Osteocyte (in vitro differentiated cells): Measurements from ENCODE around the gene SF3B3. TPM values are rescaled to one million over a fixed set of nuclear protein-coding genes. Genes with fewer than 3 reads are reported as not detected.

Experiments used
- DNase-seq: peaks from one replicate; pipeline ENCODE4 v3.0.0; 2021; ENCODE audit warnings: mixed read lengths; ENCODE audit not compliant: unreplicated experiment; ENCODE audit errors: extremely low spot score
- H3K27ac Mint-ChIP-seq: one replicate; pipeline ENCODE4 v1.8.0; 2021; ENCODE audit warnings: mild to moderate bottlenecking, mixed read lengths; ENCODE audit not compliant: unreplicated experiment
- H3K27me3 Mint-ChIP-seq: one replicate; pipeline ENCODE4 v1.8.0; 2021; ENCODE audit warnings: mixed read lengths; ENCODE audit not compliant: unreplicated experiment
- H3K36me3 Mint-ChIP-seq: one replicate; pipeline ENCODE4 v1.8.0; 2021; ENCODE audit warnings: mixed read lengths; ENCODE audit not compliant: unreplicated experiment
- H3K4me1 Mint-ChIP-seq: one replicate; pipeline ENCODE4 v1.8.0; 2021; ENCODE audit warnings: mixed read lengths; ENCODE audit not compliant: unreplicated experiment
- H3K4me3 Mint-ChIP-seq: one replicate; pipeline ENCODE4 v1.8.0; 2021; ENCODE audit warnings: mild to moderate bottlenecking, moderate library complexity, mixed read lengths; ENCODE audit not compliant: unreplicated experiment
- H3K9me3 Mint-ChIP-seq: one replicate; pipeline ENCODE4 v1.8.0; 2021; ENCODE audit warnings: mixed read lengths; ENCODE audit not compliant: unreplicated experiment
- total RNA-seq: library from RNA; stranded (reverse); gene quantifications from 2 replicates; pipeline ENCODE4 v1.2.1, GENCODE V29; 2021
- TF ChIP-seq, protein P1 (sequence below): fragments of 200-600 bp; sonication (generic); IDR thresholded peaks from 2 replicates; pipeline ENCODE4 v1.5.0; 2021; ENCODE audit warnings: antibody characterized with exemption, mild to moderate bottlenecking, moderate library complexity

SF3B3 gene
- total RNA-seq, 1 donor from 2014 or later = 307 TPM

DNA sequence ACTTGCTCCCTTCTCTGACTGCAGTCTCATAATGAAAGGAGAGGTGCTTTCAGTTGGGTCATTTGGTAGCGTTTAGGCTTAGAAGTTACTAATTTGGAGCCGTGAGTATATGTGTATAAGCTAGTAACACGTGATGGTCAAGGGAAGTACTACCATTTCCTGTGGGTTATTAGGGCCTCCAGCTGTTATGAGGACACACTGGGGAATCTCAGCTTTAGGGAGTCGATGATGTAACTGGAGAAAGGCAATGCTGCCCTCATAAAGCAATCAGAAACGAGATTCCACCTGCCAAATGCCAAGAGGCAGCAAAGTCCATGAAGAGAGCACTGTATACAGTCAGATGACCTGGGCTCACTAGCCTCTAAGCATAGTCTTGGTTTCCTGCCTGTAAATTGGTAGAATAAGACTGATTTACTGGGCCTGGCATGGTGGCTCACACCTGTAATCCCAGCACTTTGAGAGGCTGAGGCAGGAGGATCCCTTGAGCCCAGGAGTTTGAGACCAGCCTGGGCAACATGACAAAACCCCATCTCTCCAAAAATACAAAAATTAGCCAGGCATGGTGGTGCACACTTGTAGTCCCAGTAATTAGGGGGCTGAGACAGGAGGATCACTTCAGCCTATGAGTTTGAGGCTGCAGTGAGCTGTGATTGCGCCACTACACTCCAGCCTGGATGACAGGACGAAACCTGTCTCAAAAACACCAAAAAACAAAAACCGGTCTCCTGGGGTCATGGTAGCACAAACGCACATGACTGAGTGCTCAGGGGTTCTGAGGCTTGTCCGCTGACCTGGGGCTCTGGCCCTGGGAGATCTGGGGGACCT, 53.0 kb downstream of the SF3B3 start:
- Mint-ChIP-seq H3K27me3 (no peaks in the 10 kb centered on the region), H3K36me3 (peaks cover 15% of the 10 kb centered on the region), H3K9me3 (no peaks in the 10 kb centered on the region), H3K4me1 (peaks cover 76% of the 10 kb centered on the region), H3K27ac (peak overlapping the region; percentile 97), H3K4me3 (peak overlapping the region; percentile 5)
- no peak for DNase-seq
- TF ChIP-seq, protein P1, sequence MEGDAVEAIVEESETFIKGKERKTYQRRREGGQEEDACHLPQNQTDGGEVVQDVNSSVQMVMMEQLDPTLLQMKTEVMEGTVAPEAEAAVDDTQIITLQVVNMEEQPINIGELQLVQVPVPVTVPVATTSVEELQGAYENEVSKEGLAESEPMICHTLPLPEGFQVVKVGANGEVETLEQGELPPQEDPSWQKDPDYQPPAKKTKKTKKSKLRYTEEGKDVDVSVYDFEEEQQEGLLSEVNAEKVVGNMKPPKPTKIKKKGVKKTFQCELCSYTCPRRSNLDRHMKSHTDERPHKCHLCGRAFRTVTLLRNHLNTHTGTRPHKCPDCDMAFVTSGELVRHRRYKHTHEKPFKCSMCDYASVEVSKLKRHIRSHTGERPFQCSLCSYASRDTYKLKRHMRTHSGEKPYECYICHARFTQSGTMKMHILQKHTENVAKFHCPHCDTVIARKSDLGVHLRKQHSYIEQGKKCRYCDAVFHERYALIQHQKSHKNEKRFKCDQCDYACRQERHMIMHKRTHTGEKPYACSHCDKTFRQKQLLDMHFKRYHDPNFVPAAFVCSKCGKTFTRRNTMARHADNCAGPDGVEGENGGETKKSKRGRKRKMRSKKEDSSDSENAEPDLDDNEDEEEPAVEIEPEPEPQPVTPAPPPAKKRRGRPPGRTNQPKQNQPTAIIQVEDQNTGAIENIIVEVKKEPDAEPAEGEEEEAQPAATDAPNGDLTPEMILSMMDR = no peak

DNA sequence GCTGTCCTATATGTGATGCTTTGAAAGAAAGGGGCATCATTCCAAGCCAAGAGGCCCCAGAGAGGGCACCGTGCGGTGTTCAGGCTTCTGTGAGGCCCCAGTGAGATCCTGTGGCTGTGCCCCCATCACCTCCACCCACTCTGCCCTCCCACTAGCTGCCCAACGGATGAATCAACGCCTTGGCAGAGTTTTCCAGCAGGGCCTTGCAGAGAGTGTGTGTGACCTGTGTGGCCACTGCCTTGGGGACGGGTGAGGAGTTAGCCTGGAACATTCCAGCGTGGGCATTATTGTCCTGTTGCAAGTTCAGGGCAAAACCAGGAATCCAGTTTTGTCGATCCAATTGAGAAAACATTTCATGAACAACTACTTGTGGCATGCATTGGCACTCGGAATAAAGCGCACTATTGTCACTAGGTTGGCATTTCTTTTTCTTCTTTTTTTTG, 53.7 kb downstream of the SF3B3 start:
- peak overlapping the region; percentile 97 for H3K27ac Mint-ChIP-seq
- H3K9me3 Mint-ChIP-seq = no peaks in the 10 kb centered on the region
- no peak overlapping the region for H3K4me3 Mint-ChIP-seq
- DNase-seq = no peak
- peaks cover 75% of the 10 kb centered on the region for H3K4me1 Mint-ChIP-seq
- TF ChIP-seq, protein P1 = no peak
- H3K27me3 Mint-ChIP-seq = no peaks in the 10 kb centered on the region
- H3K36me3 Mint-ChIP-seq = peaks cover 9% of the 10 kb centered on the region

DNA sequence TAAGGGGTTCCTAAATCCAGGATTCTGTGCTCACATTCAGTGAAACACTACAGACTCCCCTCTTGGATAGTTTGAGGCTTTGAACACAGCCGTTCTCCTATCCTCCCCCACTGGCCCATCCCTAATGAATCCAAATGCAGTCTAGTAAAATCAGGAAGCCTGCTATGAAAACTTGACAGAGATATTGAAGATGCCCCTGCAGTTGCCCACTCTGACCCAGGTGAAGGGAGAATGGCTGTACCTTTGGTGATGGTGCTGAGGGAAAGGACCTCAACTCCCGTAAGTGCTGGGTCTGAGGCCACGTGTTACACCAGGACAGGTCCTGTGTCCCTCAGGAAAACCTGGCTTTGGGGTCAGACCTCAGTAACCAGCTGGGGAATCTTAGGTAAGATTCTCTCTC, 54.4 kb downstream of the SF3B3 start:
- TF ChIP-seq, protein P1 = no peak
- Mint-ChIP-seq H3K9me3 (no peaks in the 10 kb centered on the region), H3K27ac (peak overlapping the region; percentile 97), H3K27me3 (no peaks in the 10 kb centered on the region), H3K36me3 (peaks cover 3% of the 10 kb centered on the region), H3K4me3 (no peak overlapping the region), H3K4me1 (peaks cover 72% of the 10 kb centered on the region)
- DNase-seq = no peak

DNA sequence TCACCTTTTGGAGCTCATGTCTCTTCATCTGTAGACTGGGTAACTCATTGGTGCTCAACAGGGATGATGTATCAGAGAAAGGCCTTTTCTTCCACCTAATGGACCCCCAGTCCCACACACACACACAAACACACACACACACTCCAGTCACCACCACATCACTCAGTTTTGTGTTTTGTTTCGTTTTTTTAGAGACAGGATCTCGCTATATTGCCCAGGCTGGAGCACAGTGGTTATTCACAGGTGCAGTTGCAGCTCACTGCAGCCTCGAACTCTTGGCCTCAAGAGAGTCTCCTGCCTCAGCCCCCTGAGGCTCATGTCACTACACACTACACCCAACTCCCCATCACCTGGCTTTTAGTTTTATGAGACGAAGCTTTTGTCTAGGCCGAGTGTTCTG, 55.6 kb downstream of the SF3B3 start:
- Mint-ChIP-seq H3K27me3 (no peaks in the 10 kb centered on the region), H3K4me3 (no peak overlapping the region)

More for the DNA sequence above, 55.6 kb downstream of the SF3B3 start:
- no peak for DNase-seq
- Mint-ChIP-seq H3K9me3 (no peaks in the 10 kb centered on the region), H3K4me1 (peaks cover 66% of the 10 kb centered on the region), H3K27ac (no peak overlapping the region), H3K36me3 (peaks cover 3% of the 10 kb centered on the region)
- TF ChIP-seq, protein P1 = no peak
